GM12892 (cell line): ENCODE measurements around the gene DNAH2.

Experiments
- POLR2A ChIP-seq: IDR thresholded peaks from 2 replicates; pipeline ENCODE4 v1.6.1; 2011; ENCODE audit warnings: low read depth, low read length, control low read depth
- POLR2AphosphoS5 ChIP-seq: IDR thresholded peaks from 2 replicates; pipeline ENCODE4 v1.6.1; 2011; ENCODE audit warnings: low read depth, low read length, control low read depth
- TAF1 ChIP-seq: IDR thresholded peaks from 2 replicates; pipeline ENCODE4 v1.6.1; 2011; ENCODE audit warnings: low read depth, mild to moderate bottlenecking, control low read depth, low read length, borderline replicate concordance

- TF ChIP-seq POLR2A: no peak
- TF ChIP-seq POLR2AphosphoS5: no peak; the same call in 1 of the 2 replicates
- TF ChIP-seq TAF1: no peak
Observed at GRCh38 chr17:7684851-7685532, 32.6 kb upstream of the DNAH2 start.
